PC-9 (cell line): Measurements from ENCODE around the gene GPR153.

Source experiments
- EZH2 ChIP-seq: fragments of 200-600 bp; sonication (generic); IDR thresholded peaks from 2 replicates; pipeline ENCODE4 v1.8.0; 2017; ENCODE audit warnings: antibody characterized with exemption, low read depth
- TF ChIP-seq, protein P1 (sequence below): fragments of 200-600 bp; sonication (generic); conservative IDR thresholded peaks from 2 replicates; pipeline ENCODE4 v1.6.1; 2017; ENCODE audit warnings: mixed run types, antibody characterized with exemption, mild to moderate bottlenecking, moderate library complexity

DNA sequence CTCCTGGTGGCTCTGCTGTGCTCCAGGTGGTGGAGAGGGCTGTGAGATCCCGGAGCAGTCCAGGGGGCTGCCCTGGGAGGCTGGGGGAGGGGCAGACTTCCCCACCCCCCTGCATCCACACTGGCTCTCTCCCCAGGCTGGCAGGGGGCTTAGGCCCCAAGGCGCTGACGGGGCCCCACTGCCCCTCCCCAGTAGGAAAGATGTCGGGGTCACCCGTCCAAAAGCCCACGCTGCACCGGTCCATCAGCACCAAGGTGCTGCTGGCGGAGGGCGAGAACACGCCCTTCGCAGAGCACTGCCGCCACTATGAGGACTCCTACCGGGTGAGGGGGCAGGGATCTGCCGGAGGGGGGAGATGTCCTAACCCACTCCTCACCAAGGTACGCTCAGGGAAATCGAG lies 49.2 kb downstream of the GPR153 start:
- no peak for TF ChIP-seq EZH2
- TF ChIP-seq, protein P1, sequence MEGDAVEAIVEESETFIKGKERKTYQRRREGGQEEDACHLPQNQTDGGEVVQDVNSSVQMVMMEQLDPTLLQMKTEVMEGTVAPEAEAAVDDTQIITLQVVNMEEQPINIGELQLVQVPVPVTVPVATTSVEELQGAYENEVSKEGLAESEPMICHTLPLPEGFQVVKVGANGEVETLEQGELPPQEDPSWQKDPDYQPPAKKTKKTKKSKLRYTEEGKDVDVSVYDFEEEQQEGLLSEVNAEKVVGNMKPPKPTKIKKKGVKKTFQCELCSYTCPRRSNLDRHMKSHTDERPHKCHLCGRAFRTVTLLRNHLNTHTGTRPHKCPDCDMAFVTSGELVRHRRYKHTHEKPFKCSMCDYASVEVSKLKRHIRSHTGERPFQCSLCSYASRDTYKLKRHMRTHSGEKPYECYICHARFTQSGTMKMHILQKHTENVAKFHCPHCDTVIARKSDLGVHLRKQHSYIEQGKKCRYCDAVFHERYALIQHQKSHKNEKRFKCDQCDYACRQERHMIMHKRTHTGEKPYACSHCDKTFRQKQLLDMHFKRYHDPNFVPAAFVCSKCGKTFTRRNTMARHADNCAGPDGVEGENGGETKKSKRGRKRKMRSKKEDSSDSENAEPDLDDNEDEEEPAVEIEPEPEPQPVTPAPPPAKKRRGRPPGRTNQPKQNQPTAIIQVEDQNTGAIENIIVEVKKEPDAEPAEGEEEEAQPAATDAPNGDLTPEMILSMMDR: no peak
